Activated naive CD8-positive, alpha-beta T cell treated with anti-CD3 and anti-CD28 coated beads for 36 hours (primary cell): ENCODE measurements around the gene PUSL1. TPM values are rescaled to one million over a fixed set of nuclear protein-coding genes. Genes with fewer than 3 reads are reported as not detected.

Source experiments
- DNase-seq: peaks from one replicate; pipeline ENCODE4 v3.0.0; 2021
- H3K27ac Mint-ChIP-seq: one replicate; pipeline ENCODE4 v1.8.0; 2022; ENCODE audit warnings: mild to moderate bottlenecking, moderate library complexity, mixed read lengths
- H3K27me3 Mint-ChIP-seq: one replicate; pipeline ENCODE4 v1.8.0; 2022; ENCODE audit warnings: mild to moderate bottlenecking, mixed read lengths
- H3K36me3 Mint-ChIP-seq: one replicate; pipeline ENCODE4 v1.8.0; 2021; ENCODE audit warnings: mild to moderate bottlenecking, mixed read lengths
- H3K4me1 Mint-ChIP-seq: one replicate; pipeline ENCODE4 v1.8.0; 2021; ENCODE audit warnings: mixed read lengths
- H3K4me3 Mint-ChIP-seq: one replicate; pipeline ENCODE4 v1.8.0; 2022; ENCODE audit warnings: mild to moderate bottlenecking, moderate library complexity, mixed read lengths
- H3K9me3 Mint-ChIP-seq: one replicate; pipeline ENCODE4 v1.8.0; 2022; ENCODE audit warnings: mixed read lengths
- total RNA-seq, 2 experiments: library from RNA; stranded (reverse); gene quantifications; one replicate each; pipeline ENCODE4 v1.2.3, GENCODE V29; 2021

PUSL1 gene
- total RNA-seq, 2 experiments from 2014 or later, result 29.6 to 30.0 TPM

DNA sequence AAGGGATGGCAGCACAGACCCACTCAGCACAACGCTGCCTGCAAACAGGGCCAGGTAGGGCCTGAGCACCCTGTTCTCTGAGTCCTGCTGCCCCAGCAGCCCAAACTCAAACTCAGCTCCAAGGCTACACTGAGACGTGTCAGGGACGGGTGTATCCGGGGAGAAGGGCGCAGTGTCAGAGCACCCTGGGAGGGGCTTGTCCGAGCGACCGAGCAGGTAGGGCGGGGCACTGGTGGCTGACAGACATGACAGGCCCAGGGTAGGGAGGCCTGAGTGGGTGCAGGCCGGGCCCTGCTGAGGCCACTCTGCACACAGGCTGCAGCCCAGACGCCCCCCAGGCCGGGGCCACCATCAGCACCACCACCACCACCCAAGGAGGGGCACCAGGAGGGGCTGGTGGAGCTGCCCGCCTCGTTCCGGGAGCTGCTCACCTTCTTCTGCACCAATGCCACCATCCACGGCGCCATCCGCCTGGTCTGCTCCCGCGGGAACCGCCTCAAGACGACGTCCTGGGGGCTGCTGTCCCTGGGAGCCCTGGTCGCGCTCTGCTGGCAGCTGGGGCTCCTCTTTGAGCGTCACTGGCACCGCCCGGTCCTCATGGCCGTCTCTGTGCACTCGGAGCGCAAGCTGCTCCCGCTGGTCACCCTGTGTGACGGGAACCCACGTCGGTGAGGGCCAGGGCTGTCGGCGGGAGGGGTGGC, 22.6 kb upstream of the PUSL1 start:
- no peaks in the 10 kb centered on the region for H3K9me3 Mint-ChIP-seq
- no peaks in the 10 kb centered on the region for H3K27me3 Mint-ChIP-seq
- H3K4me1 Mint-ChIP-seq, result no peaks in the 10 kb centered on the region
- no peak overlapping the region for H3K4me3 Mint-ChIP-seq
- no peak overlapping the region for H3K27ac Mint-ChIP-seq
- no peak for DNase-seq
- no peaks in the 10 kb centered on the region for H3K36me3 Mint-ChIP-seq

DNA sequence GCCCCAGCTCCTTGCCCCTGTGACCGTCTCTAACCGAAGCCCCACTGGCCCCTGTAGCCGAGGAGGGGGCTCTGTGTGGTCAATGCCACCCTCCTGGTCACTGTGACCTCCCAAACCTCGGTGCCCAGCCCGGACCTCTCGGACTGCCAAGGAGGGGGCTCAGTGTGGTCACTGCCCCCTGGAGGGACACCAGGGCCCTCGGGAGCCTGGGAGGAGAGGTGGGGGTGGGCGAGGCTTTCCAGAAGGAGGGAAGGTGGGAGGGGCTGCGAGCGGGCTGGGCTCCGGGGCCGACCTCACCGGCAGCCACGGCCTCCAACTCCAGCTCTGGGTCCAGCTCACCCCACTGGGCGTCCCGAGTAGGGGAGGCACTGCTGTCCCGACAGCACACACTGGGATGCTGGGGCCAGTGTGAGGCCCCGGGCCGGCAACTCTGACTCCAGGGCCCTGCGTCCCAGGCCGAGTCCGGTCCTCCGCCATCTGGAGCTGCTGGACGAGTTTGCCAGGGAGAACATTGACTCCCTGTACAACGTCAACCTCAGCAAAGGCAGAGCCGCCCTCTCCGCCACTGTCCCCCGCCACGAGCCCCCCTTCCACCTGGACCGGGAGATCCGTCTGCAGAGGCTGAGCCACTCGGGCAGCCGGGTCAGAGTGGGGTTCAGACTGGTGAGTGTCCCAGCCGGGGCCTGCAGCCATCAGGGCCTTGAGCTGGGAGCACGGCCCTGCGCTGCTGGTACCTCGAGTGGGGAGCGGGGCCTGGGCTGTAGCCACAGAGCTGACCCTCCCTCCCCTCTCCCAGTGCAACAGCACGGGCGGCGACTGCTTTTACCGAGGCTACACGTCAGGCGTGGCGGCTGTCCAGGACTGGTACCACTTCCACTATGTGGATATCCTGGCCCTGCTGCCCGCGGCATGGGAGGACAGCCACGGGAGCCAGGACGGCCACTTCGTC, 21.8 kb upstream of the PUSL1 start:
- no peak for DNase-seq
- no peak overlapping the region for H3K4me3 Mint-ChIP-seq
- no peak overlapping the region for H3K27ac Mint-ChIP-seq
- H3K9me3 Mint-ChIP-seq, result no peaks in the 10 kb centered on the region
- H3K27me3 Mint-ChIP-seq, result no peaks in the 10 kb centered on the region
- no peaks in the 10 kb centered on the region for H3K4me1 Mint-ChIP-seq
- H3K36me3 Mint-ChIP-seq, result no peaks in the 10 kb centered on the region

DNA sequence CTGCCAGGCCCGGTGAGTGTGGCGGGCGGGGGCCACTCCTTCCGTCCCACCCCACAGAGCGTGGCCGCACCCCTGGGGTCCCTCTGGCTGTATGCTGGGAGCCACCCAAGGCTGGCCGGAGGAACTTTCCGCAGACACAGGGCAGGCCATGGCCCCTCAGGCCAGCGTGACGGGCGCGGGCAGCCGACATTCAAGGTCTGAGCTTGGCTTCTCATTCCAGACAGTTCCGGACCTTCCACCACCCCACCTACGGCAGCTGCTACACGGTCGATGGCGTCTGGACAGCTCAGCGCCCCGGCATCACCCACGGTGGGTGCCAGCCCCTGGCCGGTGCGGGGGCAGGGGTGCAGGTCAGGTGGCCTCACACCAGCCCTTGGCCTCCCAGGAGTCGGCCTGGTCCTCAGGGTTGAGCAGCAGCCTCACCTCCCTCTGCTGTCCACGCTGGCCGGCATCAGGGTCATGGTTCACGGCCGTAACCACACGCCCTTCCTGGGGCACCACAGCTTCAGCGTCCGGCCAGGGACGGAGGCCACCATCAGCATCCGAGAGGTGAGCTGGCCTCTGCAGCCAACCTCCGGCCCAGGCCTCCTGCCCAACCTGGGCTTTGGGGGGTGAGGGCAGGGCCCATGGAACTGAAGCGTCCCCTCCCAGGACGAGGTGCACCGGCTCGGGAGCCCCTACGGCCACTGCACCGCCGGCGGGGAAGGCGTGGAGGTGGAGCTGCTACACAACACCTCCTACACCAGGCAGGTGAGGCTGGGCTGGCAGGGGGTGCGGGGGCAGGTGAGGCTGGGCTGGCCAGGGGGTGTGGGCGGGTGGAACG, 20.9 kb upstream of the PUSL1 start:
- H3K4me1 Mint-ChIP-seq, result no peaks in the 10 kb centered on the region
- no peaks in the 10 kb centered on the region for H3K36me3 Mint-ChIP-seq
- DNase-seq, result no peak
- H3K27me3 Mint-ChIP-seq, result no peaks in the 10 kb centered on the region
- no peak overlapping the region for H3K27ac Mint-ChIP-seq
- H3K4me3 Mint-ChIP-seq, result no peak overlapping the region
- H3K9me3 Mint-ChIP-seq, result no peaks in the 10 kb centered on the region

DNA sequence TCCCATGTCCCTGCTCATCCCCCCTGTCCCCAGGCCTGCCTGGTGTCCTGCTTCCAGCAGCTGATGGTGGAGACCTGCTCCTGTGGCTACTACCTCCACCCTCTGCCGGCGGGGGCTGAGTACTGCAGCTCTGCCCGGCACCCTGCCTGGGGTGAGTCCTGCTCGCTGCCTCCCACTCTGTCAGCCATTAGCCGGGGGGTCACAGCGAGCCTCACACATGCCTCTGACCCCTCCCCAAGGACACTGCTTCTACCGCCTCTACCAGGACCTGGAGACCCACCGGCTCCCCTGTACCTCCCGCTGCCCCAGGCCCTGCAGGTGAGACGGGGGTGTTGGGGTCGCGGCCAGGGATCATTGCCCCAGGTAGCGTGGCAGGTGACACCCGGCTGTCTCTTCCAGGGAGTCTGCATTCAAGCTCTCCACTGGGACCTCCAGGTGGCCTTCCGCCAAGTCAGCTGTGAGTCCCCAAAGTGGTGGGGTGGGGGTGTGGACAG, 18.1 kb upstream of the PUSL1 start:
- no peak overlapping the region for H3K27ac Mint-ChIP-seq
- H3K9me3 Mint-ChIP-seq, result no peaks in the 10 kb centered on the region
- no peaks in the 10 kb centered on the region for H3K4me1 Mint-ChIP-seq
- H3K36me3 Mint-ChIP-seq, result no peaks in the 10 kb centered on the region
- no peaks in the 10 kb centered on the region for H3K27me3 Mint-ChIP-seq
- DNase-seq, result peak; percentile 65
- H3K4me3 Mint-ChIP-seq, result no peak overlapping the region

DNA sequence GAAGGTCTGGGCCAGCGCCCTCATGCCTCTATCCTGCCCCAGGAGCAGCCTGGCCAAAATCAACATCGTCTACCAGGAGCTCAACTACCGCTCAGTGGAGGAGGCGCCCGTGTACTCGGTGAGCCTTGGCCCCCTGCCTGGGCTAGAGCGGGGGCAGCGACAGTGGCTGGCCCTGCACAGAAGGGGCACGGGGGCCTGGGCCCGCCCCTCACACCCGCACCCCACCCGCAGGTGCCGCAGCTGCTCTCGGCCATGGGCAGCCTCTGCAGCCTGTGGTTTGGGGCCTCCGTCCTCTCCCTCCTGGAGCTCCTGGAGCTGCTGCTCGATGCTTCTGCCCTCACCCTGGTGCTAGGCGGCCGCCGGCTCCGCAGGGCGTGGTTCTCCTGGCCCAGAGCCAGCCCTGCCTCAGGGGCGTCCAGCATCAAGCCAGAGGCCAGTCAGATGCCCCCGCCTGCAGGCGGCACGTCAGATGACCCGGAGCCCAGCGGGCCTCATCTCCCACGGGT, 17.3 kb upstream of the PUSL1 start:
- Mint-ChIP-seq H3K27me3 (no peaks in the 10 kb centered on the region), H3K36me3 (no peaks in the 10 kb centered on the region), H3K9me3 (no peaks in the 10 kb centered on the region), H3K4me1 (no peaks in the 10 kb centered on the region), H3K4me3 (no peak overlapping the region), H3K27ac (no peak overlapping the region)
- no peak for DNase-seq

DNA sequence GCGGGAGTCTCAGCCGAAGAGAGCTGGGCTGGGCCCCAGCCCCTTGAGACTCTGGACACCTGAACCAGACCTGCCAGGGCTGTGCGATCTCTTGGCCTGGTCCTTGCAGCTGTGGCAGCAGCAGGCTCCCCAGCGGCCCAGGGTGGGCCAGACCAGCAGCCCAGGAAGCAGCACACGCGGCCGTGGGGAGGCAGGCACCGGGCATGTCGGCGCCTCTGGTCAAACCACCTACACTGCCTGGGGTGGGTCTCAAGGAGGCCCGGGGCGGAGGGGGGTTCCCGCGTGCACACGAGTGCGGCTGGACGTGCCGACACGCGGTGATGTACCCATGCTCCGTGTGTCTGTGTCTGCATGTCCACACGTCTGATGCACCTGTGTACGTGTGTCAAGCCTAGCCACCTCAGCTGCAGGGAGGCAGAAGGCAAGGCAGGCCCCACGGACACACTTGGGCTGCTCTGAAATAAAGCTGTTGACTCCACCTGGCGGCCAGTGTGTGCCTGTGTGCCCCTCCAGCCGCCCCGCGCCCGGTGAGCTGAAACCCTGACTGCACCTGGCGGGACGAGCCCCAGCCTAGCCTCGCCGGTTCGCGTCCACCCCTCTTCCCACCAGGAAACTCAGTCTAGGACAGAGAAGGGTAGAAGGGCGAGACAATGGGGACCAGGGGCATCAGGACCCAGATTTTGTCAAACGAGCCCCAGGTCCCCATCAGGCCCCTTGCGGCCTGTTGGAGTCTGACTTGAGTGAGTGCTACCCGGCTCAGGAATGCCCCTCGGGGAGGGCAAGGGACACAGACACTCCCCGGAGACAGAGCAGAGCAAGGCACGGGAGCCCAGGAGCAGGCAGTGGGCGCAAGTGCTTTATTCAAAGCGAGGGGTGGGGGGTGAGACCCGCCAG, 16.6 kb upstream of the PUSL1 start:
- Mint-ChIP-seq H3K27ac (no peak overlapping the region), H3K4me3 (no peak overlapping the region), H3K9me3 (no peaks in the 10 kb centered on the region), H3K4me1 (no peaks in the 10 kb centered on the region), H3K27me3 (no peaks in the 10 kb centered on the region), H3K36me3 (no peaks in the 10 kb centered on the region)
- DNase-seq, result peak; percentile 64

DNA sequence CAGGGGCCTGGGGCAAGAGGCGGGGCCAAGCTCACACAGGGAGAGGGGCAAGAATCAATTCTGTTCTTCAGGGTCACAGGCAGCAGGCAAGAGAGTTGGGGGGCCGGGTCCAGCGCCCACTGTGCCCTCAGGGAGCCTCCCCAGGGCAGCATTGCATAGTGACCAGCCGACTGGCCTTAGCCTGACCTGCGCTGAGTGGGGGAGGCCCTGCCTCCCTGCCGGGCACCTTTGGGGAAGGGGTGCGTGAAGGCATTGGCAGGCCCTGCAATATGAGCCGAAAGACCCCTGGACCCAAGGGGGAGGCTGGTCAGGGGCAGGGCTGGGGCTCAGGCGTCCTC, 16.0 kb upstream of the PUSL1 start:
- Mint-ChIP-seq H3K27me3 (no peaks in the 10 kb centered on the region), H3K27ac (no peak overlapping the region), H3K4me1 (no peaks in the 10 kb centered on the region), H3K9me3 (no peaks in the 10 kb centered on the region), H3K36me3 (no peaks in the 10 kb centered on the region), H3K4me3 (no peak overlapping the region)
- no peak for DNase-seq

DNA sequence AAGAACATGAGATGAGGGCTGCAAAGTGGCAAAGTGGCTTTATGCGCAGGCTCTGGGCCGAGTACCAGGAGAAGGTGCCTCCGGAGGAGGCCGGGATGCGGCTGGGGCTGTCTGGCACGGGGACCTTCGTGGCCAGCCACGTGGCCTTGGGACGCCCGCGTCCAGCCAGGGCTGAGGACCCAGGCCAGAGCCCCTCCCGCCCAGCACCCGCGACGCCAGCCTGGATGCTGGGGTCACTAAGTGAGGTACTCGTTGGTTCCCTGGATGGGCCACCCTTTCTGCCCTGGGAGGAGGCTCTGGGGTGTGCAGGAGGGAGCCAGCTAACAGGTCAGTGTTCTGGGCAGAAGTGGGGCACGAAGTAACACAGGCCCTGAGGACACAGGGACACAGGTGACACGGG, 15.5 kb upstream of the PUSL1 start:
- no peak overlapping the region for H3K4me3 Mint-ChIP-seq
- H3K4me1 Mint-ChIP-seq, result no peaks in the 10 kb centered on the region
- H3K36me3 Mint-ChIP-seq, result no peaks in the 10 kb centered on the region
- no peak overlapping the region for H3K27ac Mint-ChIP-seq
- no peaks in the 10 kb centered on the region for H3K9me3 Mint-ChIP-seq
- no peaks in the 10 kb centered on the region for H3K27me3 Mint-ChIP-seq
- no peak for DNase-seq

DNA sequence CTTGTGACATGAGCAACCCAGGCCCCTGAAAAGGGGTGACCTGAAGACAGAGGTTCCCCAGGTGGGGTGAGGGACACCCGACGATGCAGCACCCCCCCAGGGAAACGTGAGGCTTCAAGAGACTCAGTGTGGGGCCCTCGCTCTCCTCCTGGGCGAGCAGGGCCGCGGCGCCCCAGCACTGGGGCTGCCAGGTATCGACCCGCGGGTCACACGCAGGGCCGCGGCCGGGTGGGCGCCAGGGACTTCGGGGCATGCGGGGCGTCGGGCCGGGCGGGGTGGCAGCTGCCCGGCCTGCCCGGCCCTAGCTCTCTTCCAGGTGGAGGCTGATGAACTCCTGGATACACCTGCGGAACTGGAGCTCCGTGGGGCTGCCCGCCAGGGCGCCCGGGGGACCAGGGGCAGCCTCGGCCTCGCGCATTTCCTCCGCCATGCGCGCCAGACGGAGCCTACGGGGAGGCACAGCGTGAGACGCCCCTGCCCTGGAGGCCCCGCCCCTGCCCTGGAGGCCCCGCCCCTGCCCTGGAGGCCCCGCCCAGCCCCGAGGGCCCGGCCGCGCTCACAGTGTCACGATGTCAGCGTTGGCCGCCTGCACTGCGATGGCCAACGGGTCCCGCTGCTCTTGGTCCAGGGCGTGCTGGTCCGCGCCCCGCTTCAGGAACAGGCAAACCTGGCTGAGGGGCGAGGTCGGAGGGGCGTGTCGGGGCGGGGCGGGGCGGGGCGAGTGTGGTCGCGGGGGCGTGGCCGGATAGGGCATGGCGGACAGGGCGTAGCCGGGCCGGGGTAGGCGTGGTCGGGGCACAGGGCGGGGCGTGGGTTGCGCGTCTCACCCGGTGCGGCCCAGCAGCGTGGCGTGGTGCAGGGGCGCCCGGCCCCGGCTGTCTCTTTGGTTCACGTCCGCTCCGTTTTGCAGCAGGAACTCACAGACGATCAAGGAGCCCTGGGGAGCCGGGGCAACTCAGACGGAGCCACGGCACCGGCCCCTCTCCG, 14.8 kb upstream of the PUSL1 start:
- no peak overlapping the region for H3K27ac Mint-ChIP-seq
- H3K4me1 Mint-ChIP-seq, result no peaks in the 10 kb centered on the region
- H3K36me3 Mint-ChIP-seq, result no peaks in the 10 kb centered on the region
- no peak overlapping the region for H3K4me3 Mint-ChIP-seq
- no peaks in the 10 kb centered on the region for H3K27me3 Mint-ChIP-seq
- no peak for DNase-seq
- no peaks in the 10 kb centered on the region for H3K9me3 Mint-ChIP-seq

DNA sequence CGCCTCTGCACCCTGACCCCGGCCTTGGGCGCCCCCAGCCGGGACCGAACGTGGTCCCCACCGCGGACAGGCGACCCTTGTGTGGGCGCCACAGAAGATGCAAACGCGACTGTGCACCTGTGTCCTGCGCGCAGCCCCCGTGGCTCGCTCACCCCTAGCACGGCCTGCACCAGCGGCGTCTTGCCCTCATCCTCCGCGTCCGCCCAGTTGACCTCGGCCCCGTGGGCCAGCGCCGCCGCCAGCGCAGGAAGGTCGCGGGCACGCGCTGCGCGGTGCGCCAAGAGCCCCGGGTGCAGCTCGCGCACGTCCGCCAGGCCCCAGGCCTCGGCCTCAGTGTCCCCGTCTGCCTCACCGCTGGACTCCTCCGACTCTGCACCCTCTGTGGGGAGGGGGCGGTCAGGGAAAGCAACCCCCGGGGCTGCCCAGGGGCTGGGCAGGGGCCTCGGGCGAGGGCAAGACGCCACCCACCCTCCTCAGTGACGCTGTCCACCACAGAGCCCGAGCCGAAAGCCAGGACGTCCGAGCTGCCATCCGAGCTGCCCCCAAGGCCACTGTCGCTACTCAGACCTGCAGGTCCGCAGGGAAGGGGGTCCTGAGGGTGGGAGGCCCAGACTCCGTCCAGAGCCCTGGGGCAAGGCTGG, 14.0 kb upstream of the PUSL1 start:
- H3K36me3 Mint-ChIP-seq, result no peaks in the 10 kb centered on the region
- DNase-seq, result no peak
- no peaks in the 10 kb centered on the region for H3K27me3 Mint-ChIP-seq
- no peaks in the 10 kb centered on the region for H3K4me1 Mint-ChIP-seq
- H3K27ac Mint-ChIP-seq, result no peak overlapping the region
- no peak overlapping the region for H3K4me3 Mint-ChIP-seq
- no peaks in the 10 kb centered on the region for H3K9me3 Mint-ChIP-seq

DNA sequence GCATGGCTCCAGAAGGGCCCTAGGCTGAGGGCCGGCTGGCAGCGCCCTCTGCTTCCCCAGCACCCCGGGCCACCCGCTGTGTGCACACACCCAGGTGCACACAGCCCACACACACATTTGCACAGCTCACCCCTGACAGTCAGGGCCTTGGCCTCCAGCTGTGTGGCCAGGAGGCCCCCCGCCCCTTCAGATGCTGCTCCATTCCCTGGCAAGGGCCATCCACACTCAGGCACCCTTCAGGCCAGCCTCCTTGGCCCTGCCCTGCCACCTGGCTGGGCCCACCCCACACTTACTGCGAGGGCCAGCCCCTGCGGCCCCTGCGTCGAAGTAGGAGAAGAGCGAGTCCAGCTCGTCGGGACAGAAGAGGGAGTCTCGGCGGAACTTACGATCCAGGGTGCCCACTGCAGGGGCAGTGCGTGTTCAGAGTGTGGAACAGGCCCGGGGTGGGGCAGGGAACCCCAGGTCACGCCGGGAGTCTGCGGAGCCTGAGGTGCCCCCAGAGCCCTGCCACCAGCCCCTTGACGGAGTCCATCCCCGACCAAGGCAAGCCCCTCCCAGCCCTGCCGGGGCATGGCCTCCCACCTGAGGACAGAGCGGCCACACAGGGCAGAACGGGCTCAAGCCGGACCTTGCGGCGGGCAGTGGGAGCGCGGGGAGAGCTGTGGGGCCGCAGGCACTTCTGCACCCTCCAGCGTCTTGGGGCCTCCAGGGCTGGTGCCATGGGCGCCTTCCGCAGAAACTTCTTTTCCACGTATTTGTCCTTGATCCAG, 13.1 kb upstream of the PUSL1 start:
- Mint-ChIP-seq H3K9me3 (no peaks in the 10 kb centered on the region), H3K36me3 (no peaks in the 10 kb centered on the region), H3K27me3 (no peaks in the 10 kb centered on the region), H3K4me1 (no peaks in the 10 kb centered on the region), H3K4me3 (no peak overlapping the region), H3K27ac (no peak overlapping the region)
- DNase-seq, result no peak
